NOMO-1 (cell line): ENCODE results near the gene ASB1.
"Not testable (repeated sequence)": the region's sequence is repeated elsewhere in the genome, so short reads cannot be mapped to it uniquely, and the experiment has no call there.

Experiments used
- DNase-seq, 2 experiments: peaks; one replicate each; lab custom pipeline; 2025; ENCODE audit not compliant: unreplicated experiment in 2 of 2; lab: John Stamatoyannopoulos, UW

The ASB1 gene

GRCh38 chr2:238441262-238442114 lies 14.8 kb downstream of the ASB1 start:
- DNase-seq, result no peak

GRCh38 chr2:238442257-238442656 lies 15.5 kb downstream of the ASB1 start:
- not testable (repeated sequence) for DNase-seq

GRCh38 chr2:238444242-238444641 lies 17.5 kb downstream of the ASB1 start:
- no peak for DNase-seq

- no peak for DNase-seq
Measured at GRCh38 chr2:238445409-238446190, 18.9 kb downstream of the ASB1 start.

GRCh38 chr2:238446371-238446770 lies 19.6 kb downstream of the ASB1 start:
- DNase-seq, result no peak

GRCh38 chr2:238448031-238448955 lies 21.6 kb downstream of the ASB1 start:
- no peak for DNase-seq

- no peak for DNase-seq
Measured at GRCh38 chr2:238449241-238449640, 22.5 kb downstream of the ASB1 start.

- peak in 1 of 2 experiments; percentile 14 for DNase-seq
Measured at GRCh38 chr2:238449909-238450417, 23.2 kb downstream of the ASB1 start.

GRCh38 chr2:238450440-238450861 lies 23.7 kb downstream of the ASB1 start:
- no peak for DNase-seq

- DNase-seq, result no peak
Measured at GRCh38 chr2:238453842-238454241, 27.1 kb downstream of the ASB1 start.

GRCh38 chr2:238456449-238456848 lies 29.7 kb downstream of the ASB1 start:
- no peak for DNase-seq

- no peak for DNase-seq
Measured at GRCh38 chr2:238456970-238457926, 30.5 kb downstream of the ASB1 start.

- DNase-seq, result no peak
Measured at GRCh38 chr2:238457927-238458324, 31.2 kb downstream of the ASB1 start.

- no peak for DNase-seq
Measured at GRCh38 chr2:238458651-238459050, 31.9 kb downstream of the ASB1 start.

GRCh38 chr2:238459081-238459629 lies 32.4 kb downstream of the ASB1 start:
- DNase-seq, result no peak

GRCh38 chr2:238461051-238461450 lies 34.3 kb downstream of the ASB1 start:
- DNase-seq, result no peak

- DNase-seq, result no peak
Measured at GRCh38 chr2:238461491-238461890, 34.8 kb downstream of the ASB1 start.

- DNase-seq, result no peak
Measured at GRCh38 chr2:238461916-238462315, 35.2 kb downstream of the ASB1 start.

GRCh38 chr2:238462782-238463396 lies 36.2 kb downstream of the ASB1 start:
- peak in 1 of 2 experiments; percentile 55 for DNase-seq
